GM21390 (cell line): Measurements from ENCODE around the gene N4BP2.
A peak's percentile ranks its signal among the peaks of the same experiment; 100 is the strongest.
"Not testable (repeated sequence)": the region's sequence is repeated elsewhere in the genome, so short reads cannot be mapped to it uniquely, and the experiment has no call there.

Experiments used
- ATAC-seq: cut with Tn5 transposase; IDR thresholded peaks from one replicate; pipeline ENCODE4 v1.9.1; 2021; ENCODE audit not compliant: unreplicated experiment

The N4BP2 gene

GRCh38 chr4:40056716-40057585 is at the start of gene N4BP2:
N4BP2 (plus strand) TSS chr4:40056850; CDS start chr4:40097341, 40,491 bp downstream.
- peak; percentile 52 for ATAC-seq

GRCh38 chr4:40016007-40016406 is 40.6 kb upstream of the N4BP2 start:
- ATAC-seq = no peak

- ATAC-seq = no peak
Observed at GRCh38 chr4:40020221-40020620, 36.4 kb upstream of the N4BP2 start.

GRCh38 chr4:40021116-40021515 is 35.5 kb upstream of the N4BP2 start:
- ATAC-seq = not testable (repeated sequence)

- not testable (repeated sequence) for ATAC-seq
Observed at GRCh38 chr4:40024049-40024448, 32.6 kb upstream of the N4BP2 start.

GRCh38 chr4:40032785-40033184 is 23.9 kb upstream of the N4BP2 start:
- ATAC-seq = no peak

- ATAC-seq = no peak
Observed at GRCh38 chr4:40033613-40034012, 23.0 kb upstream of the N4BP2 start.

GRCh38 chr4:40038977-40039376 is 17.7 kb upstream of the N4BP2 start:
- no peak for ATAC-seq

GRCh38 chr4:40040908-40041307 is 15.7 kb upstream of the N4BP2 start:
- ATAC-seq = no peak

GRCh38 chr4:40043786-40044185 is 12.9 kb upstream of the N4BP2 start:
- ATAC-seq = no peak

GRCh38 chr4:40046311-40046980 is 10.2 kb upstream of the N4BP2 start:
- no peak for ATAC-seq

- no peak for ATAC-seq
Observed at GRCh38 chr4:40053161-40053560, 3.5 kb upstream of the N4BP2 start.

GRCh38 chr4:40055511-40055862 is 1.2 kb upstream of the N4BP2 start:
- ATAC-seq = no peak

- ATAC-seq = peak; percentile 1
Observed at GRCh38 chr4:40055863-40056715, 561 bp upstream of the N4BP2 start.

GRCh38 chr4:40057586-40058091 is 989 bp downstream of the N4BP2 start:
- ATAC-seq = peak; percentile 71

GRCh38 chr4:40058121-40058520 is 1.5 kb downstream of the N4BP2 start:
- ATAC-seq = no peak

GRCh38 chr4:40058854-40059253 is 2.2 kb downstream of the N4BP2 start:
- ATAC-seq = no peak

GRCh38 chr4:40059362-40059761 is 2.7 kb downstream of the N4BP2 start:
- ATAC-seq = no peak

GRCh38 chr4:40065010-40065409 is 8.4 kb downstream of the N4BP2 start:
- ATAC-seq = no peak

- ATAC-seq = no peak
Observed at GRCh38 chr4:40066651-40067050, 10.0 kb downstream of the N4BP2 start.

- no peak for ATAC-seq
Observed at GRCh38 chr4:40070387-40070786, 13.7 kb downstream of the N4BP2 start.
